ENCODE measurements around the gene DNAH1. TPM values are rescaled to one million over a fixed set of nuclear protein-coding genes. Genes with fewer than 3 reads are reported as not detected.

DNAH1 gene
- total and polyA plus RNA-seq, 2 experiments from 2014 or later: 0.81 to 1.8 TPM

- Histone ChIP-seq H3K4me3 (no peak overlapping the region), H4K20me1 (replicated peaks; ENCODE audit: insufficient read depth) (no peaks in the 10 kb centered on the region), H3K9me2 (ENCODE audit: insufficient read depth) (no peaks in the 10 kb centered on the region), H3K79me2 (replicated peaks; ENCODE audit: insufficient read depth) (no peaks in the 10 kb centered on the region), H3F3A (replicated peaks; ENCODE audit: low read depth) (0 out of 2 replicates have a peak, but pooled peaks cover 4% of the 10 kb centered on the region), H3K36me3 (ENCODE audit: insufficient read depth) (no peaks in the 10 kb centered on the region), H2AFZ (no peak overlapping the region), H3K27ac (ENCODE audit: low read depth) (no peak overlapping the region), H3K27me3 (ENCODE audit: insufficient read depth) (peaks cover 7% of the 10 kb centered on the region; the same call in 1 of the 2 replicates), H3K4me1 (ENCODE audit: insufficient read depth) (peaks cover 5% of the 10 kb centered on the region; the same call in 1 of the 2 replicates), H3K4me2 (no peak overlapping the region)
- DNase-seq (ENCODE audit: low spot score) (no peak), ATAC-seq (no peak)
- peaks cover 11% of the 10 kb centered on the region for H3K27me3 Mint-ChIP-seq (ENCODE audit: insufficient read depth, low read depth, poor library complexity)
- H3K4me3 Mint-ChIP-seq: no peak overlapping the region
- TF ChIP-seq EZH2phosphoT487 (IDR thresholded peaks at IDR 0.05; ENCODE audit: unreplicated experiment): no peak
- TF ChIP-seq ZNF114 (CRISPR knock-in tag; IDR thresholded peaks at IDR 0.05): no peak
- H3K36me3 Mint-ChIP-seq (ENCODE audit: low read depth): no peaks in the 10 kb centered on the region
- H3K9me3 Mint-ChIP-seq: no peaks in the 10 kb centered on the region
- H3K27ac Mint-ChIP-seq: no peak overlapping the region
- H3K4me1 Mint-ChIP-seq: peaks cover 14% of the 10 kb centered on the region
These were observed 3.9 kb downstream of the DNAH1 start for GRCh38 chr3:52319921-52320595.

- Histone ChIP-seq H3K4me2 (no peak overlapping the region), H3K4me3 (no peak overlapping the region), H3K9me2 (ENCODE audit: insufficient read depth) (no peaks in the 10 kb centered on the region), H3F3A (replicated peaks; ENCODE audit: low read depth) (0 out of 2 replicates have a peak, but pooled peaks cover 4% of the 10 kb centered on the region), H3K27me3 (ENCODE audit: insufficient read depth) (peaks cover 7% of the 10 kb centered on the region; the same call in 1 of the 2 replicates), H3K4me1 (ENCODE audit: insufficient read depth) (peaks cover 5% of the 10 kb centered on the region; the same call in 1 of the 2 replicates), H2AFZ (no peak overlapping the region), H3K79me2 (replicated peaks; ENCODE audit: insufficient read depth) (no peaks in the 10 kb centered on the region), H3K27ac (ENCODE audit: low read depth) (no peak overlapping the region), H3K36me3 (ENCODE audit: insufficient read depth) (no peaks in the 10 kb centered on the region), H4K20me1 (replicated peaks; ENCODE audit: insufficient read depth) (no peaks in the 10 kb centered on the region)
- Mint-ChIP-seq H3K36me3 (ENCODE audit: low read depth) (no peaks in the 10 kb centered on the region), H3K27ac (no peak overlapping the region), H3K9me3 (no peaks in the 10 kb centered on the region), H3K4me3 (no peak overlapping the region), H3K27me3 (ENCODE audit: insufficient read depth, low read depth, poor library complexity) (peaks cover 11% of the 10 kb centered on the region), H3K4me1 (peaks cover 14% of the 10 kb centered on the region)
- no peak for ATAC-seq
- TF ChIP-seq POLR2AphosphoS5 (IDR thresholded peaks at IDR 0.05; ENCODE audit: low read depth) (no peak), EZH2 (IDR thresholded peaks at IDR 0.05; ENCODE audit: low read depth, unreplicated experiment) (no peak), JUNB (IDR thresholded peaks at IDR 0.05; ENCODE audit: unreplicated experiment) (no peak)
- DNase-seq (ENCODE audit: low spot score): no peak
These were observed 5.4 kb downstream of the DNAH1 start for GRCh38 chr3:52321481-52321880.

- Histone ChIP-seq H3K4me1 (ENCODE audit: insufficient read depth) (no peaks in the 10 kb centered on the region), H3K4me2 (no peak overlapping the region), H3K27ac (ENCODE audit: low read depth) (no peak overlapping the region), H3K4me3 (no peak overlapping the region), H3K27me3 (ENCODE audit: insufficient read depth) (peaks cover 7% of the 10 kb centered on the region; the same call in 1 of the 2 replicates), H3F3A (replicated peaks; ENCODE audit: low read depth) (0 out of 2 replicates have a peak, but pooled peaks cover 4% of the 10 kb centered on the region), H3K9me2 (ENCODE audit: insufficient read depth) (no peaks in the 10 kb centered on the region), H3K79me2 (replicated peaks; ENCODE audit: insufficient read depth) (no peaks in the 10 kb centered on the region), H2AFZ (no peak overlapping the region), H4K20me1 (replicated peaks; ENCODE audit: insufficient read depth) (no peaks in the 10 kb centered on the region), H3K36me3 (ENCODE audit: insufficient read depth) (no peaks in the 10 kb centered on the region)
- Mint-ChIP-seq H3K27me3 (ENCODE audit: insufficient read depth, low read depth, poor library complexity) (peaks cover 11% of the 10 kb centered on the region), H3K36me3 (ENCODE audit: low read depth) (no peaks in the 10 kb centered on the region), H3K4me3 (no peak overlapping the region), H3K4me1 (peaks cover 8% of the 10 kb centered on the region; the same call in 2 of the 3 replicates), H3K9me3 (no peaks in the 10 kb centered on the region), H3K27ac (no peak overlapping the region)
- DNase-seq (ENCODE audit: low spot score) (no peak), ATAC-seq (no peak)
- TF ChIP-seq EZH2 (IDR thresholded peaks at IDR 0.05; ENCODE audit: low read depth, unreplicated experiment) (no peak), ZNF114 (CRISPR knock-in tag; IDR thresholded peaks at IDR 0.05) (no peak), ZNF331 (CRISPR knock-in tag; IDR thresholded peaks at IDR 0.05; ENCODE audit: low read depth) (no peak)
These were observed 6.3 kb downstream of the DNAH1 start for GRCh38 chr3:52322466-52322865.

All from GM23338 (cell line).